Skeletal muscle tissue (tissue), 4 donors: ENCODE measurements around the gene LAG3. TPM values are rescaled to one million over a fixed set of nuclear protein-coding genes. Genes with fewer than 3 reads are reported as not detected.

ENCODE experiments used
- H3K27ac ChIP-seq: one replicate; pipeline ENCODE4 v1.7.0; 2013; ENCODE audit warnings: mild to moderate bottlenecking, low read depth, low read length, inconsistent platforms
- H3K27me3 ChIP-seq, 3 donors: one replicate each; pipeline ENCODE4 v1.7.0; 2013; ENCODE audit warnings: low read length in 3 of 3; ENCODE audit not compliant: control insufficient read depth in 3 of 3, insufficient read depth in 3 of 3
- H3K36me3 ChIP-seq, 3 donors: one replicate each; pipeline ENCODE4 v1.7.0; 2013; ENCODE audit warnings: low read length in 3 of 3; ENCODE audit not compliant: control insufficient read depth in 3 of 3, insufficient read depth in 3 of 3
- H3K4me1 ChIP-seq, 3 donors: one replicate each; pipeline ENCODE4 v1.7.0; 2013; ENCODE audit warnings: low read length in 3 of 3, mild to moderate bottlenecking in 3 of 3; ENCODE audit not compliant: control insufficient read depth in 3 of 3, insufficient read depth in 3 of 3
- H3K4me3 ChIP-seq, 3 donors: one replicate each; pipeline ENCODE4 v1.7.0; 2013; ENCODE audit warnings: low read length in 3 of 3
- H3K9ac ChIP-seq, 3 donors: one replicate each; pipeline ENCODE4 v1.7.0; 2013; ENCODE audit warnings: low read length in 3 of 3, mild to moderate bottlenecking in 3 of 3, moderate library complexity in 2 of 3, low read depth in 1 of 3
- H3K9me3 ChIP-seq, 3 donors: one replicate each; pipeline ENCODE4 v1.7.0; 2013; ENCODE audit warnings: low read length in 3 of 3; ENCODE audit not compliant: control insufficient read depth in 3 of 3
- total RNA-seq: library from RNA; depleted of rRNA; stranded (reverse); fragments of >200 nt; gene quantifications from one replicate; pipeline ENCODE4 v1.2.3, GENCODE V29; 2014
- donor health status: Osteomylitis.

The LAG3 gene
- total RNA-seq, result not detected

DNA sequence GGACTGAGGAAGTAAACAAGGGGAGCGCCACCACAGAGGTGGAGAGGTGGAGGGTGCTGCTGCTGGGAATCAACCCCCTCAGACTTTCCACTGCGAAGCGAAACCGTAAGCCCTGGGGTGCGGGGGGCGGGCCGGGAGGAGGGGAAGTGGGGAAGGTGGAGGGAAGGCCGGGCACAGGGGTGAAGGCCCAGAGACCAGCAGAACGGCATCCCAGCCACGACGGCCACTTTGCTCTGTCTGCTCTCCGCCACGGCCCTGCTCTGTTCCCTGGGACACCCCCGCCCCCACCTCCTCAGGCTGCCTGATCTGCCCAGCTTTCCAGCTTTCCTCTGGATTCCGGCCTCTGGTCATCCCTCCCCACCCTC is at the start of gene LAG3:
Gene LAG3 (plus strand): TSS at position 190 of the 365 bp plus-strand sequence. CDS start 333 bp downstream, outside the sequence.
- Histone ChIP-seq H3K27me3 (no peaks in the 10 kb centered on the region), H3K4me3 (no peak within 1 kb of the TSS), H3K9me3 (no peaks in the 10 kb centered on the region), H3K36me3 (peaks cover 0 to 7% (median 2%) of the 10 kb centered on the region in 3 donors), H3K27ac (no peak within 1 kb of the TSS), H3K9ac (no peak within 1 kb of the TSS), H3K4me1 (peaks cover 22 to 31% (median 22%) of the 10 kb centered on the region in 3 donors)

DNA sequence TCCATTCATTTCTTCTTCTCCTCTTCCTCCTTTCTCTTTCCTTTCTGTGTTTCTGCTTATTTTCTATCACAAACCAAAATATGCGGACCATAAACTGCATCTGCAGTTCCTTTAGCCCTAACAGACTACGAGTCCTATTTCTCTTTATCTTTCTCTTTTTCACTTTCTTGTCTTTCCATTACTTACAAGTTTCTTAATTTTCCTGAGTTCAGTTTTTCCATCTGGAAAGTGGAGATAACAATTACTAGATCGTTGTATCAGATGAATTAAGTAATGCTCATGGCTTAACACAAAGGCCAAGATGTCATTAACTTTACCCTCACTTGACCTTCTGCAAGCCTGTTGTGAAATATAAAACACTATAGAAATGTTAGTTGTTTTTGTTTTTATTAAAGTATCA is 49.5 kb upstream of the LAG3 start:
- Histone ChIP-seq H3K4me3 (no peak overlapping the region), H3K27me3 (peaks cover 0 to 3% (median 0%) of the 10 kb centered on the region in 3 donors), H3K9ac (no peak overlapping the region), H3K27ac (no peak overlapping the region), H3K4me1 (peaks cover 6 to 12% (median 8%) of the 10 kb centered on the region in 3 donors), H3K9me3 (no peaks in the 10 kb centered on the region), H3K36me3 (peaks cover 5 to 8% (median 7%) of the 10 kb centered on the region in 3 donors)

DNA sequence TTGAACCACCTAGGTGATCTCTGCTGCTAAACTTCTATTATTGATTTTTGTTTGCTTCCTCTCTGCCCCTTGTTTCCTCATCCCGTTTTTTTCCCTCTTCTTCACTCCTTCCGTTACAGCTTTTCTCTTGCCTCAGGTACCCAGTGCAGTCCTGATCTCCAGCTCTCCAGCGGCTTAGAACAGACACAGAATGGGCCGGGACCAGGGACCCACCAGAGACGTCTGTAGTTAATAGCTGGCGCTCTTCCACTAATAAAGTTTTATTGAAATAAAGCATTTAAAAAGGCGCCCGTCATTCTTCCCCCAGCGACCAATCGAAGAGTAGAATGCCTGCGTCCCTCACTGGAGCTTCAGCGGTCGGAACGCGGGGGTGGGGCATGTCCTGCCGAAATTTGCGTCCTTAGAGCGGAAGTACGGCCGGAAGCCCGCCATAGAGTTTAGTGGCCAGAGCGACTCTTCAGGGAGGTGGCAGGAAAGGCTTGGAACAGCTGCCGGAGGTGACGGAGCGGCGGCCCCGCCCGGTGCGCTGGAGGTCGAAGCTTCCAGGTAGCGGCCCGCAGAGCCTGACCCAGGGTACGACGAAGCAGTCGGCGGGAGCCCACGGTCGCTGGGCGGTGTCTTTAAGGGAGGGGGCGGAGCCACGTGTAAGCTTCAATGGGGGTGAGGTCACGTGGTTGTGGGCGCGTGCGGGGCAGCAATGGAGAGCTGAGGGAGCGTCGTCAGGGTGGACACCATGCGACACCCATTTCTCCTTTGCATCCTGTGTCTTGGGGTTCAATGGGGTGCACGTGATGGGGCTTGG is 48.5 kb upstream of the LAG3 start, which contains the start of gene COPS7A:
Gene COPS7A (plus strand): TSS at position 440 of the 802 bp plus-strand sequence. CDS start 611 bp downstream, outside the sequence.
- peaks cover 0 to 3% (median 0%) of the 10 kb centered on the region in 3 donors for H3K27me3 ChIP-seq
- no peaks in the 10 kb centered on the region for H3K9me3 ChIP-seq
- H3K27ac ChIP-seq, result peak within 1 kb of the TSS; percentile 91
- peaks cover 14 to 18% (median 17%) of the 10 kb centered on the region in 3 donors for H3K36me3 ChIP-seq
- peak within 1 kb of the TSS; percentile 77 to 82 (median 79) for H3K9ac ChIP-seq
- peak within 1 kb of the TSS; percentile 82 to 94 (median 86) for H3K4me3 ChIP-seq
- H3K4me1 ChIP-seq, result peaks cover 6 to 12% (median 8%) of the 10 kb centered on the region in 3 donors

- Histone ChIP-seq H3K9me3 (no peaks in the 10 kb centered on the region), H3K27me3 (peaks cover 0 to 3% (median 0%) of the 10 kb centered on the region in 3 donors)
Observed at GRCh38 chr12:6724409-6724797, 47.9 kb upstream of the LAG3 start.

GRCh38 chr12:6725350-6725749 is 47.0 kb upstream of the LAG3 start:
- Histone ChIP-seq H3K27me3 (no peaks in the 10 kb centered on the region), H3K27ac (no peak overlapping the region), H3K9ac (peak overlapping the region in 1 of 3 donors; percentile 7), H3K9me3 (no peaks in the 10 kb centered on the region), H3K36me3 (peaks cover 29 to 33% (median 31%) of the 10 kb centered on the region in 3 donors), H3K4me3 (no peak overlapping the region), H3K4me1 (peaks cover 6 to 12% (median 8%) of the 10 kb centered on the region in 3 donors)

More at GRCh38 chr12:6724409-6724797, 47.9 kb upstream of the LAG3 start:
- Histone ChIP-seq H3K4me1 (peaks cover 6 to 12% (median 8%) of the 10 kb centered on the region in 3 donors), H3K36me3 (peaks cover 20 to 23% (median 22%) of the 10 kb centered on the region in 3 donors), H3K4me3 (peak overlapping the region; percentile 82 to 94 (median 86)), H3K27ac (peak overlapping the region; percentile 91), H3K9ac (peak overlapping the region; percentile 77 to 82 (median 79))

- H3K9me3 ChIP-seq, result no peaks in the 10 kb centered on the region
- H3K4me3 ChIP-seq, result no peak overlapping the region
- no peak overlapping the region for H3K27ac ChIP-seq
- H3K4me1 ChIP-seq, result peaks cover 6 to 8% (median 7%) of the 10 kb centered on the region in 3 donors
- peaks cover 43 to 53% (median 46%) of the 10 kb centered on the region in 3 donors for H3K36me3 ChIP-seq
- no peaks in the 10 kb centered on the region for H3K27me3 ChIP-seq
- H3K9ac ChIP-seq, result no peak overlapping the region
Observed at GRCh38 chr12:6729186-6729585, 43.1 kb upstream of the LAG3 start.

- no peak overlapping the region for H3K27ac ChIP-seq
- no peaks in the 10 kb centered on the region for H3K27me3 ChIP-seq
- H3K9ac ChIP-seq, result no peak overlapping the region
- peaks cover under 1 to 2% (median under 1%) of the 10 kb centered on the region in 3 donors for H3K4me1 ChIP-seq
- H3K9me3 ChIP-seq, result no peaks in the 10 kb centered on the region
- no peak overlapping the region for H3K4me3 ChIP-seq
- H3K36me3 ChIP-seq, result peaks cover 43 to 53% (median 50%) of the 10 kb centered on the region in 3 donors
Observed at GRCh38 chr12:6730169-6730568, 42.2 kb upstream of the LAG3 start.

GRCh38 chr12:6734506-6735387 is 37.6 kb upstream of the LAG3 start:
- peaks cover 18 to 27% (median 26%) of the 10 kb centered on the region in 3 donors for H3K36me3 ChIP-seq
- no peak overlapping the region for H3K4me3 ChIP-seq
- H3K4me1 ChIP-seq, result peaks cover 6 to 11% (median 7%) of the 10 kb centered on the region in 3 donors
- no peaks in the 10 kb centered on the region for H3K9me3 ChIP-seq
- H3K27me3 ChIP-seq, result no peaks in the 10 kb centered on the region
- H3K27ac ChIP-seq, result no peak overlapping the region
- H3K9ac ChIP-seq, result peak overlapping the region in 2 of 3 donors; percentile 21 to 41

- no peak overlapping the region for H3K4me3 ChIP-seq
- no peaks in the 10 kb centered on the region for H3K27me3 ChIP-seq
- peak overlapping the region; percentile 67 for H3K27ac ChIP-seq
- H3K4me1 ChIP-seq, result peaks cover 6 to 11% (median 7%) of the 10 kb centered on the region in 3 donors
- H3K9ac ChIP-seq, result peak overlapping the region; percentile 24 to 41 (median 37)
- H3K9me3 ChIP-seq, result no peaks in the 10 kb centered on the region
- H3K36me3 ChIP-seq, result peaks cover 9 to 18% (median 17%) of the 10 kb centered on the region in 3 donors
Observed at GRCh38 chr12:6735448-6736191, 36.7 kb upstream of the LAG3 start.
